GM23338 (cell line): ENCODE measurements around the gene SYT17. TPM values are rescaled to one million over a fixed set of nuclear protein-coding genes. Genes with fewer than 3 reads are reported as not detected.

ENCODE experiments used
- ATAC-seq: fragments of 200-7000 bp; cut with Tn5 transposase; 3 replicates; pipeline ENCODE4 v1.9.1; 2020
- DNase-seq: peaks from one replicate; pipeline ENCODE4 v3.0.0-alpha.2; 2015; ENCODE audit warnings: low spot score
- H2AFZ ChIP-seq: fragments of 200-600 bp; sonication (generic); 2 replicates; pipeline ENCODE4 v1.8.0; 2016; ENCODE audit warnings: antibody characterized with exemption, mild to moderate bottlenecking, moderate library complexity
- H3F3A ChIP-seq: fragments of 200-600 bp; sonication (generic); replicated peaks from 2 replicates; pipeline ENCODE4 v1.8.0; 2017; ENCODE audit warnings: antibody characterized with exemption, mixed run types, low read depth
- H3K27ac ChIP-seq: fragments of 200-600 bp; sonication (generic); 2 replicates; pipeline ENCODE4 v1.6.1; 2016; ENCODE audit warnings: low read depth
- H3K27me3 ChIP-seq: fragments of 200-600 bp; sonication (generic); 2 replicates; pipeline ENCODE4 v1.8.0; 2016; ENCODE audit warnings: mild to moderate bottlenecking, mixed run types, moderate library complexity; ENCODE audit not compliant: insufficient read depth
- H3K36me3 ChIP-seq: fragments of 200-600 bp; sonication (generic); 2 replicates; pipeline ENCODE4 v1.8.0; 2016; ENCODE audit warnings: mild to moderate bottlenecking; ENCODE audit not compliant: insufficient read depth
- H3K4me1 ChIP-seq: fragments of 200-600 bp; sonication (generic); 2 replicates; pipeline ENCODE4 v1.8.0; 2016; ENCODE audit warnings: mild to moderate bottlenecking, moderate library complexity; ENCODE audit not compliant: insufficient read depth
- H3K4me2 ChIP-seq: fragments of 200-600 bp; sonication (generic); 2 replicates; pipeline ENCODE4 v1.7.1; 2017; ENCODE audit warnings: mixed run types
- H3K4me3 ChIP-seq: fragments of 200-600 bp; sonication (generic); 2 replicates; pipeline ENCODE4 v1.6.1; 2016; ENCODE audit warnings: mixed run types
- H3K79me2 ChIP-seq: fragments of 200-600 bp; sonication (generic); replicated peaks from 2 replicates; pipeline ENCODE4 v1.8.0; 2017; ENCODE audit warnings: mild to moderate bottlenecking; ENCODE audit not compliant: insufficient read depth
- H3K9me2 ChIP-seq: fragments of 200-600 bp; sonication (generic); 2 replicates; pipeline ENCODE4 v1.8.0; 2017; ENCODE audit not compliant: insufficient read depth
- H4K20me1 ChIP-seq: fragments of 200-600 bp; sonication (generic); replicated peaks from 2 replicates; pipeline ENCODE4 v1.8.0; 2017; ENCODE audit warnings: mild to moderate bottlenecking; ENCODE audit not compliant: insufficient read depth
- H3K27ac Mint-ChIP-seq: 2 replicates; pipeline ENCODE4 v1.8.0; 2020; ENCODE audit warnings: inconsistent platforms, mild to moderate bottlenecking, moderate library complexity, mixed read lengths
- H3K27me3 Mint-ChIP-seq: 3 replicates; pipeline ENCODE4 v1.8.0; 2022; ENCODE audit warnings: low read depth, mild to moderate bottlenecking, moderate library complexity, mixed read lengths, inconsistent platforms; ENCODE audit not compliant: insufficient read depth, poor library complexity
- H3K36me3 Mint-ChIP-seq: 3 replicates; pipeline ENCODE4 v1.8.0; 2021; ENCODE audit warnings: low read depth, mild to moderate bottlenecking, inconsistent platforms, moderate library complexity, mixed read lengths
- H3K4me1 Mint-ChIP-seq: 3 replicates; pipeline ENCODE4 v1.8.0; 2020; ENCODE audit warnings: mild to moderate bottlenecking, inconsistent platforms, mixed read lengths
- H3K4me3 Mint-ChIP-seq: 3 replicates; pipeline ENCODE4 v1.8.0; 2021; ENCODE audit warnings: moderate library complexity, mild to moderate bottlenecking, inconsistent platforms, mixed read lengths
- H3K9me3 Mint-ChIP-seq: 3 replicates; pipeline ENCODE4 v1.8.0; 2020; ENCODE audit warnings: moderate library complexity, mild to moderate bottlenecking, inconsistent platforms, mixed read lengths
- CTCF ChIP-seq, 2 experiments: fragments of 200-600 bp in 1 of 2; sonication (generic) in 1 of 2; conservative IDR thresholded peaks; 2 replicates each; pipeline versions ENCODE4 v1.5.1 to v1.6.1; 2016 to 2017; ENCODE audit warnings: antibody characterized with exemption in 2 of 2, low read depth in 2 of 2, mild to moderate bottlenecking in 2 of 2, moderate library complexity in 1 of 2
- EZH2 ChIP-seq: fragments of 200-600 bp; sonication (generic); IDR thresholded peaks from one replicate; pipeline ENCODE4 v1.8.0; 2017; ENCODE audit warnings: antibody characterized with exemption, mild to moderate bottlenecking, low read depth; ENCODE audit not compliant: unreplicated experiment
- EZH2phosphoT487 ChIP-seq: fragments of 200-600 bp; sonication (generic); IDR thresholded peaks from one replicate; pipeline ENCODE4 v1.8.1; 2018; ENCODE audit warnings: antibody characterized with exemption; ENCODE audit not compliant: unreplicated experiment
- JUNB ChIP-seq: IDR thresholded peaks from one replicate; pipeline ENCODE4 v1.6.1; 2016; ENCODE audit warnings: antibody characterized with exemption; ENCODE audit not compliant: unreplicated experiment
- STAT1 ChIP-seq: IDR thresholded peaks from one replicate; pipeline ENCODE4 v1.6.1; 2016; ENCODE audit warnings: antibody characterized with exemption; ENCODE audit not compliant: unreplicated experiment
- ZNF331 ChIP-seq: fragments of 250-450 bp; sonication (Bioruptor Pico); IDR thresholded peaks from 2 replicates; pipeline ENCODE4 v1.5.0; 2020; ENCODE audit warnings: low read depth, mild to moderate bottlenecking, moderate library complexity
- ZNF462 ChIP-seq: fragments of 250-450 bp; sonication (Bioruptor Pico); IDR thresholded peaks from 2 replicates; pipeline ENCODE4 v1.5.0; 2020; ENCODE audit warnings: mild to moderate bottlenecking, moderate library complexity
- polyA plus RNA-seq: library from polyadenylated mRNA; unstranded; fragments of >200 nt; fragmentation: Nextera tagmentation; extraction: Ambion mirVana; gene quantifications from 2 replicates; pipeline ENCODE4 v1.2.1, GENCODE V29; 2016
- total RNA-seq: library from RNA; depleted of rRNA; stranded (reverse); fragments of >200 nt; shearing (Covaris generic); gene quantifications from 2 replicates; pipeline ENCODE4 v1.2.3, GENCODE V29; 2014

SYT17 gene
- total and polyA plus RNA-seq, 2 experiments from 2014 or later = 5.3 to 9.5 TPM

- no peak for TF ChIP-seq ZNF462 (CRISPR knock-in tag)
- TF ChIP-seq EZH2phosphoT487 = no peak
- no peak for TF ChIP-seq CTCF (conservative IDR thresholded peaks at IDR 0.05; ENCODE audit: low read depth in 2 of 2)
- no peak for TF ChIP-seq ZNF331 (CRISPR knock-in tag)
Observed at GRCh38 chr16:19238406-19238805, 70.4 kb downstream of the SYT17 start (continued).

- Mint-ChIP-seq H3K4me1 (no peaks in the 10 kb centered on the region), H3K27me3 (no peaks in the 10 kb centered on the region), H3K27ac (no peak overlapping the region), H3K36me3 (peaks cover 46% of the 10 kb centered on the region), H3K4me3 (no peak overlapping the region), H3K9me3 (peaks cover 56% of the 10 kb centered on the region)
- H3K79me2 ChIP-seq = no peaks in the 10 kb centered on the region
- H3K36me3 ChIP-seq = no peaks in the 10 kb centered on the region
- H3K4me1 ChIP-seq = no peaks in the 10 kb centered on the region
- TF ChIP-seq STAT1 = no peak
- TF ChIP-seq ZNF462 (CRISPR knock-in tag) = no peak
- TF ChIP-seq JUNB = no peak
- TF ChIP-seq ZNF331 (CRISPR knock-in tag) = no peak
- TF ChIP-seq EZH2 = no peak
- no peaks in the 10 kb centered on the region for H3F3A ChIP-seq
- H4K20me1 ChIP-seq = no peaks in the 10 kb centered on the region
- H3K4me3 ChIP-seq = no peak overlapping the region
- DNase-seq (no peak), ATAC-seq (no peak)
- H3K27ac ChIP-seq = no peak overlapping the region
- no peak overlapping the region for H3K4me2 ChIP-seq
- no peaks in the 10 kb centered on the region for H3K9me2 ChIP-seq
- H3K27me3 ChIP-seq = no peaks in the 10 kb centered on the region
- H2AFZ ChIP-seq = no peak overlapping the region
Observed at GRCh38 chr16:19239511-19240155, 71.6 kb downstream of the SYT17 start.
